Measurements from ENCODE around the gene KIT.
"Not testable (repeated sequence)": the region's sequence is repeated elsewhere in the genome, so short reads cannot be mapped to it uniquely, and the experiment has no call there.

DNA sequence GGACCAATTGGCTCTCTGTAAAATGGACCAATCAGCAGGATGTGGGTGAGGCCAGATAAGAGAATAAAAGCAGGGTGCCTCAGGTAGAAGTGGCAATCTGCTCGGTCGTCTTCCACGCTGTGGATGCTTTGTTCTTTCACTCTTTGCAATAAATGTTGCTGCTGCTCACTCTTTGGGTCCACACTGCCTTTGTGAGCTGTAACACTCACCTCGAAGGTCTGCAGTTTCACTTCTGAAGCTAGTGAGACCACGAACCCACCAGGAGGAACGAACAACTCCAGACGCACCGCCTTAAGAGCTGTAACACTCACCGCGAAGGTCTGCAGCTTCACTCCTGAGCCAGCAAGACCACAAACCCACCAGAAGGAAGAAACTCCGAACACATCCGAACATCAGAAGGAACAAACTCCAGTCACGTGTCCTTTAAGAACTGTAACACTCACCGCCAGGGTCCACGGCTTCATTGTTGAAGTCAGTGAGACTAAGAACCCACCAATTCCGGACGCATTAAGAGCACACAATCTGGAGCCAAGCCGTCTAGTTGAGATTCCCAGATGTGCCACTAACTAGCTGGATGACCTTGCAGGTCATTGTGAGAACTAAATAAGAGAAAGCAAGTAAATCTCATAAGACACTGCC, 24.5 kb upstream of the KIT start:
- TF ChIP-seq EZH2phosphoT487 (IDR thresholded peaks at IDR 0.05; ENCODE audit: insufficient read depth, low read depth); EZH2 (IDR thresholded peaks at IDR 0.05; ENCODE audit: insufficient read depth, poor library complexity, severe bottlenecking): not testable (repeated sequence)
